GM18868 (cell line): ENCODE results near the gene RHOBTB1.
"Not testable (repeated sequence)": the region's sequence is repeated elsewhere in the genome, so short reads cannot be mapped to it uniquely, and the experiment has no call there.

Source experiments
- ATAC-seq: cut with Tn5 transposase; IDR thresholded peaks from one replicate; pipeline ENCODE4 v1.9.1; 2021; ENCODE audit warnings: mild to moderate bottlenecking, moderate library complexity; ENCODE audit not compliant: unreplicated experiment

The RHOBTB1 gene

GRCh38 chr10:60910543-60910942 is 33.4 kb downstream of the RHOBTB1 start:
- ATAC-seq, result no peak

DNA sequence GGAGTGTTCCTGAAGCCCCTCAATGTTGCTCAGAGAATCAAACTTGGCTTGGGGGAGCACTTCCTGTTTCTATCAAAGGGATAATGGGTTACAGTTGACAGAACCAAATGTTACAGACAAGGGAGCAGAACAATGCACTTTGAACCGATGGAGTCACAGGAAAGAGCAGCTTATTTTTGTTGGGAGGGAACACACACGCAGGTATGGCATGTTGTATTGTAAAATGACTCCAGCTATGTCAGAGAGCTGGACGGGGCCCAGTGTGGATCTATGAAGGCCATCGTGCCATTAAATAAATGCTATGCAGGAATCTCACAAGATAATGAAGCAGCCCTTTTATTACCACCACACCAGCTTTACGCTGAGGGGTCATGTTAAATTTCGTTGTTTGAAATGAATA is 35.1 kb downstream of the RHOBTB1 start:
- no peak for ATAC-seq

DNA sequence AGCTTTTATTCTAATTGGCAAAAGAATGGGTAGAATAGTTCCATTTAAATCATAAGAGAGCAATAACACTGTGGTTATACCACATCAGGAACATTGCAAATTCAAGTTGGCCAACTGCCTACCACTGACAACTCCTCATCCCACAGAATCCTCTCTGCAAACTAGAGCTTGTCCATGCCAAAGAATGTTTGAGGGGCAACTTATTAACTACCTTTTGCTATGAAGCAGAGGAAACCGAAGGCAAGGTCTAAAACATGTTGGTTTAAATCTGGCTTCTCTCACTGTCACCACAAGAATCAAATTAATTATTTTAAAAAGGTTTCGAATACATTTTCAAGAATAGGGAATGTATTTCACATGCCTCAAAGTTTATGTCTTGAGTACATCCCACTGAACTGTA is 36.0 kb downstream of the RHOBTB1 start:
- no peak for ATAC-seq

DNA sequence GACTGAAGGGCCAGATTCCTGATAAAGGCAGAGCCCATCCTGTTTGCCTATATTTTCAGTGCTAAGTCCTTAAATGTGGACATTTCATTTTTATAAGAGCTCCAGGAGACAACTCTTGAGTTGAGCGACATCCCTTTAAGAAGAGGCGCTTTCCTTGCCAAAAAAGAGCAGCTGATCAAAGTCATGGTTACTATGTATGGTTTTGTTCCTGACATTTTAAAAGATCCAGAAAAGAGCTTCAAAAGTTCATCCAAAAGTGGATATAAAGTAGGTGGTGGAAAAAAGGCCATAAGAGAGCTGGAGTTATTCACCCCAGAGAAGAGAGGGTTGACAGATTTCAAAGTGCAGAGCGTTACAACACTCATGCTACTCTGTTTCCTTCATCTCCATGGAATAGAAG is 36.7 kb downstream of the RHOBTB1 start:
- no peak for ATAC-seq

GRCh38 chr10:60906825-60907224 is 37.2 kb downstream of the RHOBTB1 start:
- ATAC-seq, result not testable (repeated sequence)

DNA sequence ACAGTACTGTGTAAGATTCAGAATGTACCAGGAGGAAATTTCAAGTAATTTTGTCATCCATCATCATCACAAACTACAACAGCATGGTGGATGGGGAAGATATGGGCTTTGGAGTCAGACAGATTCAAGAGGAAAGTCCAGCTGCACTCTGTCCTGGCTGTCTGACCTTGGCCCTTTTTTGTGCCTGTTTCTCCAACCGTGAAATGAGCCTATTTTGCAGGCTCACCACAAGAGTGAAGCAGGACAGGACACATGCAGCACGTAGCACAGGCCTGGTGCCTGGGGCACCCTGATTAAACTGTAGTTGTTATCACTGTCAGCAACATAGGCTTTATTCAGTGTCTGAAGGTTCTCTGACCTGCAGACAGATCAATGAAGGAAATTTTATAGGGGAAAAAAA is 37.6 kb downstream of the RHOBTB1 start:
- ATAC-seq, result no peak

GRCh38 chr10:60905580-60905979 is 38.4 kb downstream of the RHOBTB1 start:
- ATAC-seq, result no peak

DNA sequence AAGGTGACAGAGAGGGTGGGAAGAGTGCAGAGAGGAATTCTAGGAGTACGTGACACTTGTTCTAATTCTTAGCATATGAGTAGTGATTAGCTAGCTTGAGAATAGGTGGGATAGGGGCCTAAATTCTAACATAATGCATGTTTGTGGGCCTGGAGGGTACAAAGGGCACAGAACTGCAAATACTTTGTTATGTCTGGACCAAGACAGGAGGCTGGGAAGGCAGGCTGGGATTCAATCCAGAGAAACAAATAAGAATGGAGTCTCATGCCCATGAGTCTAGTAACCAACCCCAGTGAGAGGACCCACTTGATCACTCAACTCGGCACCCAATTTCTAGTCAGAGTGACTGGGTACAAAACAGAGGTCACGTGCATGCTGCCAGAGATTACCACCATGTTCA is 40.9 kb downstream of the RHOBTB1 start:
- ATAC-seq, result no peak

DNA sequence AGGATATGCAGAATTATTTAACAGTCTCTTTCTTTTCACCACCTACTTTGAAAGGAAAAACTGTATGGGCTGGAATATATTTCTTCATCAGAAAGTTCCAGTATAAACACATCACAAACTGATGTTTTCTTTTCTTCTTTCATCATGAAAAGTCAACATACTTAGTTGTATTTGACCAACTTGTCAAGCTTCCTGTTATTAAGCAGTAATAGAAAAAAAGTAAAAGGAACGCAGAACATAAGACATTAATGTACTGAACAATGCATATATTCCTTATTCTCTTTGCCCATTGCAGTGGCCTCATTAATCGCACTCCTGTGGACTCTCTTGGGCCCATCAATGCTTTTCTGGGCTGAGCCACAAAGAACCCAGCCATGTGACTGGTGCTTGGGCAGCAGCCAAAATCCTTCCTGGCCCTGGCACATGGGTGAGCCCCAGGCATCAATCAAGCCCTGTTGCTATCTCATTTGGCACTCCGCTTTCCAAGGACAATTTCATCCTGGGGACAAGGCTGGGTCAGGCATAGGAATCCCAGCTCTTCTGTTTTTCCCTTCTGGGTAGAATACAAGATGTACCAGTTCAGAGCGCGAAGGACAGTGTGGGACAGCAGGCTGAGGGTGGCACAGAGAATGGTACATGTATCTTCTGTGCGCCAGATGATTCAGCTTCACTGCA is 42.3 kb downstream of the RHOBTB1 start:
- ATAC-seq, result no peak

- ATAC-seq, result no peak
Measured at GRCh38 chr10:60899266-60899665, 44.7 kb downstream of the RHOBTB1 start.

DNA sequence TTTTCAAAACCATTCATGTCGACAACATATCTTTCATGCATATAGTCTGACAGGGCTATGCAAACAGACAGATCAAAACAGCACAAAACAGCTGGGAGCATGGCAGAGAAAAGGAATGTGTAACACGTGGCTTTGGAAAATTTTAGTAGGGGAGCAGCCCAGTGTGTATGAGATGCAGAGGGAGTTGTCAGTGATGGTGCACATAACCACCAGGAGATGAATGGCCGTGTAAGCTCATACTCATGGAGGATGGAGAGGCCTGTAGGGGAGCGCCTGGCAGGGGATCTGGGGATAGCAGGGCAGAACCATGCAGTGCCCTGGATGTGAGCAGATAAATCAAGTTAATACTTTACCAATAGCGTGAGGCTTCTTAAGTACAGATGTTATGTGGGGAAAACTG is 45.7 kb downstream of the RHOBTB1 start:
- ATAC-seq, result no peak

GRCh38 chr10:60896810-60897209 is 47.2 kb downstream of the RHOBTB1 start:
- no peak for ATAC-seq

DNA sequence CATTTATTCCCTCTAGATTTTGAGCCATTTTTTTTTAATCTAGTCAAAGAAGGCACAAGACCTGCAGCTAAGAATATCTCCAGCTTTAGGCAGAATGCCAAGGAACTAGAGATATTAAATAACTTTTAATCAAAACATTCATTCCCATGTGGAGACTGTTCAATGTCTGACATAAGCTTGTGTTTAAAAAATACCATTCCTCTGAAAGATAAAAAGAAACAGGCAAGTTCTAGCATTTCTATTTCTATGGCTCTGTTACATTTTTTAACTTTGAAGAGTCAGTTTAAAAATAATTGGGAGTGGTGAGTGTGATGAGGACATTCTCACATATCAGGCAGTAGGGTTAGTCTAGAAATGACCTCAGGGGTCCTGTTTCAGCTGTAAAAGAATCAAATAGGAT is 48.0 kb downstream of the RHOBTB1 start:
- ATAC-seq, result no peak

DNA sequence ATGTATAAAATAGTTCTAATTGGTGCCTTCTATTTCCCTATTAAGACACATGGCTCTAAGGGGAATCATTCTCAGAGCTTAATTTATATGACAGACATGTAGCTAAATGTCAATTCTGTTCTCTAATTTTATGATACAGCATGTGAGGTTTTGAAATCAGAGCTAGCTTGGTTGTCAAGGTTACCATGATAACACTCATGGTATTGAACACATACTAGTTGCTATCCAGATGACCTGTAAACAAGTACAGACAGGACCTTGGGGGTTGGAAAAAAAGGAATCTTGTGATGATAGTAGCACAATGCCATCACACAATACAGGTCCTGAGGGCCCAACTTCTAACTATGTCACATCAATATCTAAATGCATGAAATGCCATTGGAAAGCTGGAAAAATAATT is 49.2 kb downstream of the RHOBTB1 start:
- ATAC-seq, result no peak

GRCh38 chr10:60893231-60893630 is 50.8 kb downstream of the RHOBTB1 start:
- ATAC-seq, result no peak

GRCh38 chr10:60892571-60892970 is 51.4 kb downstream of the RHOBTB1 start:
- ATAC-seq, result no peak

DNA sequence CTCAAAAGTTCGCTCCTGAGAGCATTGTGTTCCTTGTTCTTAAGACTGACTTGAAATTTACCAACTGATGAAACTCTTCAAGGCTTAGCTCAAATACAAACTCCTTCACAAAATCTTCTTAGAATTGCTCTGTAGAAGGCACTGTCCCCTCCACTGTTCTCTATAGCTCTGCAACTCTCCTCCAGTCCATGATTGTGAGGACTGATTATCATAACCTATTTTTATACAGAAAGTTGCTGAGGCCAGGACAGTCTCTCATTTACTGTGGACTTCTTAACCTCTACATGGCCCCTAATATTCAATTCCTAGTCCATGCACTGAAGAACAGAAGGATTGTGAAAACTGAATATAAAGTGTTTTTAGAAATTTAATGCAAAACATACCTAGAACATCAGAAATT is 53.2 kb downstream of the RHOBTB1 start:
- ATAC-seq, result no peak

DNA sequence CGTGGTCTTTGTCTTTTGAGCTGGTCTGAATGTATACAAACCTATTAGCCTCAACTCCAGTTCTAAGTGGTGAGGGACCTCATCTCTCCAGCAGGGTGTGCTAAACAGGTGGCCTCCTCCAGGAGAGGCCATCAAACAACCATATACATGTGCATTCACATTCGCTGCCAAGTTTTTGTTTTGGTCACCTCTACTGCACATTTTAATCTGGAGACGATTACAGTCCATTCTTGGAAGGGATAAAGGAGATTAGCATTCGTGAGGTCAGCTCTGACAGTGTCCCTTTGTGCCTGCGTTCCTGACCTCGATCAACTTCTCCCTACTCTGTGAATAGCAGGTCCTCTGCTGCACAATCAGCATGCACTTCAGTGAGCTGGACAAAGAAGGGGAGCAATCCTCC is 60.8 kb downstream of the RHOBTB1 start:
- peak; percentile 93 for ATAC-seq

DNA sequence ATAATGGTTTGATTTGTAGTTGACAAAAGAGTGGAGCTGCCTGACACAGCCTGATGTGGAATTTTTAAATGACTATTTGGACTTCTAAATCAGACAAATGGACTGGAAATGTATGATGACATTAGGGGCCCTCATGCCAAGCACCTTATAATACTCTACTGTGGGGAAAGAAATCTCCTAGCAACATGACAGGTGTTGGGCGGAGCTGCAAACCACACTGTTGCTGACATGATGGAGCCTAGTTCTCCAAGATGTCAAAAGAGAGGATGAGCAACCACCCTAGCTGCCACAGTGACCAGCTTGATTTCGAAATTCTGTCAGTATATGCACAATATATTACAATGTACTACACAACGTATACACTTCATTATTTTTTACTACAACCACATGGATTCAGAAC is 65.8 kb downstream of the RHOBTB1 start:
- ATAC-seq, result no peak

GRCh38 chr10:60877777-60878120 is 66.2 kb downstream of the RHOBTB1 start:
- no peak for ATAC-seq

DNA sequence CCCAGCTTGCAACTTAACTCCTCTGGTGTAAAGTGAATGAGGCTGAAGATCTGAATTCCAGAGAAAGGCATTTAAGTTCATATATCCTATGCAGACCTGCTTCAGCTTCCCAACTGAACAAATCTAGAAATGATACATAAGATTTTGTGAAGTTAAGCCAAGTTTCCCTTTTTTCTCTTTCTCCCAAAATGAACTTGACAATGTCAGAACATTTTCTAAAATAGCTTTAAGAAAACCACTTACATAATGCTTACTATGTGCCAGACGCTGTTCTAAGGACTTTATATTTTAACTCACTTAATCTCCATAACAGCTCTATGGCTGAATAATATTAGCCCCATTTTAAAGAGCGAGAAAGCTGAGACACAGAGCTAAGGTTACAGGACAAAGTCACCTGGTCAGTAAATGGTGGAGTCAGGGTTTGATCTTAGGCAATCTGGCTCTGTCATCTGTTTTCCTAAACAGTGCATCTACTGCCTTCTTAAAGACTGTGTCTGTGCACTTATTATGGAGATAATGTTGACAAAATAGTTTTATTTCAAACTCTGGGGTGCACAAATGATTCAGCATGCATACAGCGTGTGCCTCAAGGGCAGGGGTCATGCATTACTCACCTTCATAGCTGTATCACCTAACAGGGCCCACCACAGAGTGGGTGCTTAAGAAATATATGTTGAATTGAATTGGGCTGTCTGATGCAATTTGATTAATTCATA is 66.8 kb downstream of the RHOBTB1 start:
- ATAC-seq, result no peak

GRCh38 chr10:60873758-60874157 is 70.2 kb downstream of the RHOBTB1 start:
- ATAC-seq, result no peak

DNA sequence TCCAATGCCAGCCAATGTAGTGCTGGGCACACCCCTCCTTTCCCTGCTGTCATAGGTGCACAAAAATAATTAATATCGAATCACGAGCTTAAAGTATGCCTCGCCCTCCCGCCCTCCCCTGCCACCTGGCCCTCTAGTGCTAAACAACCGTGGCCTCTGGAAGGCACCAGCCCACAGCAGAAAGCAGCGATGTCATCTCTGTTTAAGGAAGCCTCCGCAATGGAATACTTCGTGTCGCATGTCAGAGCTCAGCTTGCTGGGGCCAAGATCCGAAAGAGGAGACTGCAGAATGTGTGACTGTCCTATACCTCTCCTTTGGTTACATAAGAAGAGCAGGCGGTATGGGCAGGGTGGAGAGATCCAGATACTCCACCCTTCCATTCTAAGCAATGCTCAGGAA is 71.5 kb downstream of the RHOBTB1 start:
- ATAC-seq, result no peak
